ENCODE data around the gene MPC2.

DNA sequence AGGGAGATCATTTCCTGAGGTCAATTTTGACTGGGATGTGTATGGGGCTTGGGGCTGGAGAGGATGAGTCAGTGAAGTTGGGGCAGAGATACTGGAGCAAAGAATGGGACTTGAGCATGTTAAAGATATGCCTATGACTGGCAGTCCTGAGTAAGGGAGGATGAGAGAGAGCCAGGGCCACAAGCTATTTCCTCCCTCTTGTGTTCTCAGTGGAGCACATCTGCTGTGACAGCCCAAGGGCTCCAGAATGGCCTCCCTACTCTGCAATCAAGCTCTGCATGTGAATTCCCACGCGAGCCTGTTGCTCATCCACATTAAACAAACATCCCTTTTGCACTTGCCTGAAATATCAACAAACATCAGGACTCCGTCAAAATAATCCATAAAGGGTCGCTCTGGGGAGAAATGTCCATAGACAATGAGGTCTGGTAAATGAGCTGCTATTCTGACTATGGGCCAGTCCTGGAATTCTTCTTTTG is 32.2 kb downstream of the MPC2 start:
- TF ChIP-seq, protein P1, sequence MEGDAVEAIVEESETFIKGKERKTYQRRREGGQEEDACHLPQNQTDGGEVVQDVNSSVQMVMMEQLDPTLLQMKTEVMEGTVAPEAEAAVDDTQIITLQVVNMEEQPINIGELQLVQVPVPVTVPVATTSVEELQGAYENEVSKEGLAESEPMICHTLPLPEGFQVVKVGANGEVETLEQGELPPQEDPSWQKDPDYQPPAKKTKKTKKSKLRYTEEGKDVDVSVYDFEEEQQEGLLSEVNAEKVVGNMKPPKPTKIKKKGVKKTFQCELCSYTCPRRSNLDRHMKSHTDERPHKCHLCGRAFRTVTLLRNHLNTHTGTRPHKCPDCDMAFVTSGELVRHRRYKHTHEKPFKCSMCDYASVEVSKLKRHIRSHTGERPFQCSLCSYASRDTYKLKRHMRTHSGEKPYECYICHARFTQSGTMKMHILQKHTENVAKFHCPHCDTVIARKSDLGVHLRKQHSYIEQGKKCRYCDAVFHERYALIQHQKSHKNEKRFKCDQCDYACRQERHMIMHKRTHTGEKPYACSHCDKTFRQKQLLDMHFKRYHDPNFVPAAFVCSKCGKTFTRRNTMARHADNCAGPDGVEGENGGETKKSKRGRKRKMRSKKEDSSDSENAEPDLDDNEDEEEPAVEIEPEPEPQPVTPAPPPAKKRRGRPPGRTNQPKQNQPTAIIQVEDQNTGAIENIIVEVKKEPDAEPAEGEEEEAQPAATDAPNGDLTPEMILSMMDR (IDR thresholded peaks at IDR 0.05): no peak
- no peak for TF ChIP-seq POLR2A (IDR thresholded peaks at IDR 0.05)
